SK-N-SH (cell line): ENCODE results near the gene DNAJC15. TPM values are rescaled to one million over a fixed set of nuclear protein-coding genes. Genes with fewer than 3 reads are reported as not detected.

Experiments
- CTCF ChIA-PET: fragments of 300-600, 350-600 bp; formaldehyde crosslinking; extraction: SDS; loops from one replicate; lab custom pipeline; 2021; lab: Yijun Ruan, JAX
- POLR2A ChIA-PET: fragments of 350-600 bp; sonication (Branson Sonifier 250); formaldehyde crosslinking; extraction: SDS; loops from one replicate; lab custom pipeline; 2020; ENCODE audit warnings: antibody characterized with exemption, inconsistent platforms; lab: Yijun Ruan, JAX
- DNase-seq: peaks from one replicate; pipeline ENCODE4 v3.0.0; 2012
- H2AFZ ChIP-seq: fragments of 200-600 bp; sonication (generic); 2 replicates; pipeline ENCODE4 v1.8.1; 2016; ENCODE audit warnings: antibody characterized with exemption, mild to moderate bottlenecking, low read depth
- H3F3A ChIP-seq: fragments of 200-600 bp; sonication (generic); replicated peaks from 2 replicates; pipeline ENCODE3; 2016; ENCODE audit warnings: antibody characterized with exemption, mild to moderate bottlenecking; ENCODE audit not compliant: insufficient read depth
- H3K27ac ChIP-seq, 2 experiments: fragments of 200-500 bp in 1 of 2; fragments of 200-600 bp in 1 of 2; sonication (Bioruptor generic) in 1 of 2; sonication (generic), shearing (Covaris generic) in 1 of 2; 2 replicates each; pipeline versions ENCODE4 v1.5.1 to v1.6.1; 2014 to 2016; ENCODE audit warnings: low read depth in 2 of 2, inconsistent platforms in 1 of 2, low read length in 1 of 2, mild to moderate bottlenecking in 1 of 2, mixed read lengths in 1 of 2
- H3K27me3 ChIP-seq: fragments of 200-600 bp; sonication (generic), shearing (Covaris generic); 2 replicates; pipeline ENCODE4 v1.6.1; 2016; ENCODE audit warnings: mixed run types; ENCODE audit not compliant: insufficient read depth
- H3K36me3 ChIP-seq, 2 experiments: fragments of 200-500 bp in 1 of 2; fragments of 200-600 bp in 1 of 2; sonication (Bioruptor generic) in 1 of 2; sonication (generic) in 1 of 2; replicated peaks in 1 of 2; 2 replicates each; pipeline versions ENCODE3 to v1.5.1; 2014 to 2016; ENCODE audit warnings: low read length in 1 of 2, mild to moderate bottlenecking in 1 of 2; ENCODE audit not compliant: insufficient read depth in 2 of 2, control insufficient read depth in 1 of 2
- H3K4me1 ChIP-seq, 2 experiments: fragments of 200-500 bp in 1 of 2; fragments of 200-600 bp in 1 of 2; sonication (Bioruptor generic) in 1 of 2; sonication (generic), shearing (Covaris generic) in 1 of 2; 2 replicates each; pipeline versions ENCODE4 v1.5.1 to v1.6.1; 2014 to 2016; ENCODE audit warnings: low read depth in 1 of 2, low read length in 1 of 2, mixed run types in 1 of 2; ENCODE audit not compliant: insufficient read depth in 2 of 2, control insufficient read depth in 1 of 2
- H3K4me2 ChIP-seq: fragments of 200-600 bp; sonication (generic), shearing (Covaris generic); 2 replicates; pipeline ENCODE4 v1.6.1; 2017; ENCODE audit warnings: mixed run types
- H3K4me3 ChIP-seq, 2 experiments: fragments of 200-500 bp in 1 of 2; fragments of 200-600 bp in 1 of 2; sonication (Bioruptor generic) in 1 of 2; sonication (generic), shearing (Covaris generic) in 1 of 2; 2 replicates each; pipeline versions ENCODE4 v1.5.1 to v1.8.1; 2014 to 2016; ENCODE audit warnings: low read depth in 2 of 2, inconsistent platforms in 1 of 2, low read length in 1 of 2, mild to moderate bottlenecking in 1 of 2, mixed read lengths in 1 of 2, moderate library complexity in 1 of 2
- H3K79me2 ChIP-seq: fragments of 200-600 bp; sonication (generic); 2 replicates; pipeline ENCODE4 v1.8.1; 2017; ENCODE audit warnings: mild to moderate bottlenecking; ENCODE audit not compliant: insufficient read depth
- H3K9ac ChIP-seq: fragments of 200-600 bp; sonication (generic); 2 replicates; pipeline ENCODE4 v1.6.1; 2017; ENCODE audit warnings: mixed run types
- H3K9me2 ChIP-seq: fragments of 200-600 bp; sonication (generic); 2 replicates; pipeline ENCODE4 v1.6.1; 2017; ENCODE audit warnings: mixed run types
- H3K9me3 ChIP-seq: fragments of 200-600 bp; sonication (generic); 2 replicates; pipeline ENCODE4 v1.6.1; 2017; ENCODE audit warnings: mixed run types, mild to moderate bottlenecking, moderate library complexity
- H4K20me1 ChIP-seq: fragments of 200-600 bp; sonication (generic); 2 replicates; pipeline ENCODE4 v1.6.1; 2017; ENCODE audit warnings: mild to moderate bottlenecking, mixed run types; ENCODE audit not compliant: insufficient read depth
- CHD2 ChIP-seq: fragments of 150-350 bp; IDR thresholded peaks from 2 replicates; pipeline ENCODE4 v1.6.1; 2018; ENCODE audit warnings: low read length; ENCODE audit not compliant: partially characterized antibody
- ELF1 ChIP-seq: IDR thresholded peaks from 2 replicates; pipeline ENCODE4 v1.4.0; 2012
- EP300 ChIP-seq, 2 experiments: IDR thresholded peaks; 2 replicates each; pipeline versions ENCODE4 v1.4.0 to v1.6.1; 2012; ENCODE audit warnings: borderline replicate concordance in 1 of 2, low read depth in 1 of 2, low read length in 1 of 2
- FOXJ3 ChIP-seq: sonication (generic); formaldehyde crosslinking; IDR thresholded peaks from 2 replicates; pipeline ENCODE4 v1.5.1; 2020; ENCODE audit warnings: mild to moderate bottlenecking, missing genetic modification reagents
- FOXM1 ChIP-seq: IDR thresholded peaks from 2 replicates; pipeline ENCODE4 v1.4.0; 2012; ENCODE audit warnings: low read depth, mild to moderate bottlenecking
- GATA2 ChIP-seq: sonication (generic); formaldehyde crosslinking; IDR thresholded peaks from 2 replicates; pipeline ENCODE4 v1.5.0; 2020; ENCODE audit warnings: mild to moderate bottlenecking, missing genetic modification reagents
- JUND ChIP-seq: IDR thresholded peaks from 2 replicates; pipeline ENCODE4 v1.4.0; 2012
- MEF2A ChIP-seq: IDR thresholded peaks from 2 replicates; pipeline ENCODE4 v1.4.0; 2012; ENCODE audit warnings: low read depth, borderline replicate concordance
- MXI1 ChIP-seq: IDR thresholded peaks from 2 replicates; pipeline ENCODE4 v1.6.1; 2012; ENCODE audit warnings: mild to moderate bottlenecking, low read depth, low read length, improper control_type of control experiment
- NFIC ChIP-seq: IDR thresholded peaks from 2 replicates; pipeline ENCODE4 v1.4.0; 2012; ENCODE audit warnings: borderline replicate concordance
- NRF1 ChIP-seq: IDR thresholded peaks from 2 replicates; pipeline ENCODE4 v1.6.1; 2012; ENCODE audit warnings: low read depth, mild to moderate bottlenecking, low read length
- RAD21 ChIP-seq: IDR thresholded peaks from 2 replicates; pipeline ENCODE4 v1.6.1; 2012; ENCODE audit warnings: mild to moderate bottlenecking, low read length
- RCOR1 ChIP-seq: fragments of 150-350 bp; IDR thresholded peaks from 2 replicates; pipeline ENCODE4 v1.6.1; 2017; ENCODE audit warnings: antibody characterized with exemption, low read length
- RFX5 ChIP-seq: IDR thresholded peaks from 2 replicates; pipeline ENCODE4 v1.6.1; 2012; ENCODE audit warnings: mild to moderate bottlenecking, improper control_type of control experiment, low read length
- RXRA ChIP-seq: IDR thresholded peaks from 2 replicates; pipeline ENCODE4 v1.4.0; 2012; ENCODE audit warnings: low read depth, mild to moderate bottlenecking, borderline replicate concordance
- TAF1 ChIP-seq: IDR thresholded peaks from 2 replicates; pipeline ENCODE4 v1.6.1; 2012; ENCODE audit warnings: low read depth, mild to moderate bottlenecking, low read length, moderate library complexity, borderline replicate concordance
- TCF12 ChIP-seq: IDR thresholded peaks from 2 replicates; pipeline ENCODE4 v1.4.0; 2012
- TEAD4 ChIP-seq: IDR thresholded peaks from 2 replicates; pipeline ENCODE4 v1.4.0; 2012; ENCODE audit warnings: mild to moderate bottlenecking, borderline replicate concordance; ENCODE audit not compliant: insufficient read depth
- WGBS: methylation state at CpG from one replicate; pipeline ENCODE4 v1.1.6; 2017; ENCODE audit warnings: low lambda C conversion rate; 5-methylcytosine and 5-hydroxymethylcytosine counted together
- polyA plus RNA-seq, 3 experiments: library from polyadenylated mRNA; depleted of rRNA; stranded (reverse); fragments of >200 nt; gene quantifications; 2 replicates each; pipeline ENCODE4 v1.2.3, GENCODE V29; 2012
- TF ChIP-seq, protein P1 (sequence below): IDR thresholded peaks from 2 replicates; pipeline ENCODE4 v1.4.0; 2012; ENCODE audit warnings: low read depth, borderline replicate concordance
- TF ChIP-seq, protein P2 (sequence below): fragments of 200-600 bp; sonication (generic); IDR thresholded peaks from 2 replicates; pipeline ENCODE4 v1.6.1; 2017; ENCODE audit warnings: antibody characterized with exemption, mild to moderate bottlenecking, moderate library complexity
- TF ChIP-seq, protein P3 (sequence below): fragments of 150-350 bp; IDR thresholded peaks from 2 replicates; pipeline ENCODE4 v1.6.1; 2016; ENCODE audit warnings: mild to moderate bottlenecking, low read depth, low read length
- TF ChIP-seq, protein P4 (sequence below): IDR thresholded peaks from 2 replicates; pipeline ENCODE4 v1.6.1; 2012; ENCODE audit warnings: mild to moderate bottlenecking, low read depth, low read length, moderate library complexity
- TF ChIP-seq, protein P5 (sequence below): IDR thresholded peaks from 2 replicates; pipeline ENCODE4; 2012
- TF ChIP-seq, protein P6 (sequence below): IDR thresholded peaks from 2 replicates; pipeline ENCODE4 v1.4.0; 2012; ENCODE audit warnings: low read depth, borderline replicate concordance

Gene DNAJC15
- polyA plus RNA-seq, 1 of the 3 experiments (the other 2 are of a cell fraction), result 18.4 TPM

DNA sequence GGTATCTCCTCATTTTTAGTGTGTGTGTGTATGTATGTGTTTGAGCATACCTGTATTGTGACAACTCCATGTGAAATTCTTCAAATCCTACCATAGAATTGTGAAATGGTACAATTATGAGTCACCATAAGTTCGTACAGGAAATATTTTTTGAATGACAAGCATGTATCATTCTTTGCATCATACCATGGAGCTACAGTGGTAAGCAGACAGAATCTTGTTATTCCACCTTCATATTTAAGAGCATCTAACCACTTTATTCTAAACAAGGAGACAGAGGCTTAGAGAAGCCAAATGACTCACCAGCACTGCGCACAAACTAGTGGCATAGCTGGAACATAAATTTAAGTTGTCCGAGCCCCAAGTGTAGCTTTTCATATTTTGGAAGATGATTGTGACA lies 26.8 kb upstream of the DNAJC15 start:
- CTCF ChIA-PET, result interaction anchor here (0.6 kb wide), 1 partner anchor 25 kb away, joined by 3 read pairs; no protein-coding TSS in a partner anchor
- POLR2A ChIA-PET, result no interaction called here
- TF ChIP-seq TCF12 (peak; percentile 36; the same call in 1 of the 2 replicates), MEF2A (no peak), RXRA (no peak), CHD2 (no peak), EP300 (IDR thresholded peaks at IDR 0.05; ENCODE audit: borderline replicate concordance in 1 of 2, low read depth in 1 of 2, low read length in 1 of 2) (peak in 1 of 2 experiments; percentile 49; a peak in 1 of 4 replicates), NRF1 (no peak), FOXM1 (no peak), TEAD4 (0 out of 2 replicates have a peak, but pooled peaks have one; percentile 19), GATA2 (CRISPR knock-in tag) (no peak), MXI1 (no peak), RFX5 (no peak), NFIC (peak; percentile 18; the same call in 1 of the 2 replicates), TAF1 (no peak), JUND (peak; percentile 75), ELF1 (no peak), RCOR1 (no peak), RAD21 (no peak), FOXJ3 (no peak)
- TF ChIP-seq, protein P1, sequence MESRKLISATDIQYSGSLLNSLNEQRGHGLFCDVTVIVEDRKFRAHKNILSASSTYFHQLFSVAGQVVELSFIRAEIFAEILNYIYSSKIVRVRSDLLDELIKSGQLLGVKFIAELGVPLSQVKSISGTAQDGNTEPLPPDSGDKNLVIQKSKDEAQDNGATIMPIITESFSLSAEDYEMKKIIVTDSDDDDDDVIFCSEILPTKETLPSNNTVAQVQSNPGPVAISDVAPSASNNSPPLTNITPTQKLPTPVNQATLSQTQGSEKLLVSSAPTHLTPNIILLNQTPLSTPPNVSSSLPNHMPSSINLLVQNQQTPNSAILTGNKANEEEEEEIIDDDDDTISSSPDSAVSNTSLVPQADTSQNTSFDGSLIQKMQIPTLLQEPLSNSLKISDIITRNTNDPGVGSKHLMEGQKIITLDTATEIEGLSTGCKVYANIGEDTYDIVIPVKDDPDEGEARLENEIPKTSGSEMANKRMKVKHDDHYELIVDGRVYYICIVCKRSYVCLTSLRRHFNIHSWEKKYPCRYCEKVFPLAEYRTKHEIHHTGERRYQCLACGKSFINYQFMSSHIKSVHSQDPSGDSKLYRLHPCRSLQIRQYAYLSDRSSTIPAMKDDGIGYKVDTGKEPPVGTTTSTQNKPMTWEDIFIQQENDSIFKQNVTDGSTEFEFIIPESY, result no peak
- TF ChIP-seq, protein P2, sequence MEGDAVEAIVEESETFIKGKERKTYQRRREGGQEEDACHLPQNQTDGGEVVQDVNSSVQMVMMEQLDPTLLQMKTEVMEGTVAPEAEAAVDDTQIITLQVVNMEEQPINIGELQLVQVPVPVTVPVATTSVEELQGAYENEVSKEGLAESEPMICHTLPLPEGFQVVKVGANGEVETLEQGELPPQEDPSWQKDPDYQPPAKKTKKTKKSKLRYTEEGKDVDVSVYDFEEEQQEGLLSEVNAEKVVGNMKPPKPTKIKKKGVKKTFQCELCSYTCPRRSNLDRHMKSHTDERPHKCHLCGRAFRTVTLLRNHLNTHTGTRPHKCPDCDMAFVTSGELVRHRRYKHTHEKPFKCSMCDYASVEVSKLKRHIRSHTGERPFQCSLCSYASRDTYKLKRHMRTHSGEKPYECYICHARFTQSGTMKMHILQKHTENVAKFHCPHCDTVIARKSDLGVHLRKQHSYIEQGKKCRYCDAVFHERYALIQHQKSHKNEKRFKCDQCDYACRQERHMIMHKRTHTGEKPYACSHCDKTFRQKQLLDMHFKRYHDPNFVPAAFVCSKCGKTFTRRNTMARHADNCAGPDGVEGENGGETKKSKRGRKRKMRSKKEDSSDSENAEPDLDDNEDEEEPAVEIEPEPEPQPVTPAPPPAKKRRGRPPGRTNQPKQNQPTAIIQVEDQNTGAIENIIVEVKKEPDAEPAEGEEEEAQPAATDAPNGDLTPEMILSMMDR, result no peak
- TF ChIP-seq, protein P3, sequence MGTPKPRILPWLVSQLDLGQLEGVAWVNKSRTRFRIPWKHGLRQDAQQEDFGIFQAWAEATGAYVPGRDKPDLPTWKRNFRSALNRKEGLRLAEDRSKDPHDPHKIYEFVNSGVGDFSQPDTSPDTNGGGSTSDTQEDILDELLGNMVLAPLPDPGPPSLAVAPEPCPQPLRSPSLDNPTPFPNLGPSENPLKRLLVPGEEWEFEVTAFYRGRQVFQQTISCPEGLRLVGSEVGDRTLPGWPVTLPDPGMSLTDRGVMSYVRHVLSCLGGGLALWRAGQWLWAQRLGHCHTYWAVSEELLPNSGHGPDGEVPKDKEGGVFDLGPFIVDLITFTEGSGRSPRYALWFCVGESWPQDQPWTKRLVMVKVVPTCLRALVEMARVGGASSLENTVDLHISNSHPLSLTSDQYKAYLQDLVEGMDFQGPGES, result no peak
- TF ChIP-seq, protein P4, sequence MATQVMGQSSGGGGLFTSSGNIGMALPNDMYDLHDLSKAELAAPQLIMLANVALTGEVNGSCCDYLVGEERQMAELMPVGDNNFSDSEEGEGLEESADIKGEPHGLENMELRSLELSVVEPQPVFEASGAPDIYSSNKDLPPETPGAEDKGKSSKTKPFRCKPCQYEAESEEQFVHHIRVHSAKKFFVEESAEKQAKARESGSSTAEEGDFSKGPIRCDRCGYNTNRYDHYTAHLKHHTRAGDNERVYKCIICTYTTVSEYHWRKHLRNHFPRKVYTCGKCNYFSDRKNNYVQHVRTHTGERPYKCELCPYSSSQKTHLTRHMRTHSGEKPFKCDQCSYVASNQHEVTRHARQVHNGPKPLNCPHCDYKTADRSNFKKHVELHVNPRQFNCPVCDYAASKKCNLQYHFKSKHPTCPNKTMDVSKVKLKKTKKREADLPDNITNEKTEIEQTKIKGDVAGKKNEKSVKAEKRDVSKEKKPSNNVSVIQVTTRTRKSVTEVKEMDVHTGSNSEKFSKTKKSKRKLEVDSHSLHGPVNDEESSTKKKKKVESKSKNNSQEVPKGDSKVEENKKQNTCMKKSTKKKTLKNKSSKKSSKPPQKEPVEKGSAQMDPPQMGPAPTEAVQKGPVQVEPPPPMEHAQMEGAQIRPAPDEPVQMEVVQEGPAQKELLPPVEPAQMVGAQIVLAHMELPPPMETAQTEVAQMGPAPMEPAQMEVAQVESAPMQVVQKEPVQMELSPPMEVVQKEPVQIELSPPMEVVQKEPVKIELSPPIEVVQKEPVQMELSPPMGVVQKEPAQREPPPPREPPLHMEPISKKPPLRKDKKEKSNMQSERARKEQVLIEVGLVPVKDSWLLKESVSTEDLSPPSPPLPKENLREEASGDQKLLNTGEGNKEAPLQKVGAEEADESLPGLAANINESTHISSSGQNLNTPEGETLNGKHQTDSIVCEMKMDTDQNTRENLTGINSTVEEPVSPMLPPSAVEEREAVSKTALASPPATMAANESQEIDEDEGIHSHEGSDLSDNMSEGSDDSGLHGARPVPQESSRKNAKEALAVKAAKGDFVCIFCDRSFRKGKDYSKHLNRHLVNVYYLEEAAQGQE, result no peak
- TF ChIP-seq, protein P5, sequence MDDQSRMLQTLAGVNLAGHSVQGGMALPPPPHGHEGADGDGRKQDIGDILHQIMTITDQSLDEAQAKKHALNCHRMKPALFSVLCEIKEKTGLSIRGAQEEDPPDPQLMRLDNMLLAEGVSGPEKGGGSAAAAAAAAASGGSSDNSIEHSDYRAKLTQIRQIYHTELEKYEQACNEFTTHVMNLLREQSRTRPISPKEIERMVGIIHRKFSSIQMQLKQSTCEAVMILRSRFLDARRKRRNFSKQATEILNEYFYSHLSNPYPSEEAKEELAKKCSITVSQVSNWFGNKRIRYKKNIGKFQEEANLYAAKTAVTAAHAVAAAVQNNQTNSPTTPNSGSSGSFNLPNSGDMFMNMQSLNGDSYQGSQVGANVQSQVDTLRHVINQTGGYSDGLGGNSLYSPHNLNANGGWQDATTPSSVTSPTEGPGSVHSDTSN, result peak; percentile 64
- TF ChIP-seq, protein P6, sequence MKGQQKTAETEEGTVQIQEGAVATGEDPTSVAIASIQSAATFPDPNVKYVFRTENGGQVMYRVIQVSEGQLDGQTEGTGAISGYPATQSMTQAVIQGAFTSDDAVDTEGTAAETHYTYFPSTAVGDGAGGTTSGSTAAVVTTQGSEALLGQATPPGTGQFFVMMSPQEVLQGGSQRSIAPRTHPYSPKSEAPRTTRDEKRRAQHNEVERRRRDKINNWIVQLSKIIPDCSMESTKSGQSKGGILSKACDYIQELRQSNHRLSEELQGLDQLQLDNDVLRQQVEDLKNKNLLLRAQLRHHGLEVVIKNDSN, result no peak

More for the DNA sequence above, 26.8 kb upstream of the DNAJC15 start:
- Histone ChIP-seq H3K27ac (peak overlapping the region in 1 of 2 experiments; percentile 39; a peak in 1 of 4 replicates), H2AFZ (peak overlapping the region; percentile 39; the same call in 1 of the 2 replicates), H3K9ac (peak overlapping the region; percentile 2; the same call in 1 of the 2 replicates), H3K4me1 (peaks cover 0 to 7% of the 10 kb centered on the region in 2 experiments; a peak in 2 of 4 replicates), H3K9me2 (no peaks in the 10 kb centered on the region), H3F3A (peaks cover 7% of the 10 kb centered on the region), H3K79me2 (no peaks in the 10 kb centered on the region), H3K36me3 (no peaks in the 10 kb centered on the region), H4K20me1 (no peaks in the 10 kb centered on the region), H3K4me2 (0 out of 2 replicates have a peak overlapping the region, but pooled peaks have one; percentile 4), H3K9me3 (no peaks in the 10 kb centered on the region), H3K4me3 (no peak overlapping the region), H3K27me3 (no peaks in the 10 kb centered on the region)
- no peak for DNase-seq
- 41% methylated on average over 3 of the region's 3 CpGs for WGBS
